ENCODE measurements around the gene TDRD7.

The TDRD7 gene

DNA sequence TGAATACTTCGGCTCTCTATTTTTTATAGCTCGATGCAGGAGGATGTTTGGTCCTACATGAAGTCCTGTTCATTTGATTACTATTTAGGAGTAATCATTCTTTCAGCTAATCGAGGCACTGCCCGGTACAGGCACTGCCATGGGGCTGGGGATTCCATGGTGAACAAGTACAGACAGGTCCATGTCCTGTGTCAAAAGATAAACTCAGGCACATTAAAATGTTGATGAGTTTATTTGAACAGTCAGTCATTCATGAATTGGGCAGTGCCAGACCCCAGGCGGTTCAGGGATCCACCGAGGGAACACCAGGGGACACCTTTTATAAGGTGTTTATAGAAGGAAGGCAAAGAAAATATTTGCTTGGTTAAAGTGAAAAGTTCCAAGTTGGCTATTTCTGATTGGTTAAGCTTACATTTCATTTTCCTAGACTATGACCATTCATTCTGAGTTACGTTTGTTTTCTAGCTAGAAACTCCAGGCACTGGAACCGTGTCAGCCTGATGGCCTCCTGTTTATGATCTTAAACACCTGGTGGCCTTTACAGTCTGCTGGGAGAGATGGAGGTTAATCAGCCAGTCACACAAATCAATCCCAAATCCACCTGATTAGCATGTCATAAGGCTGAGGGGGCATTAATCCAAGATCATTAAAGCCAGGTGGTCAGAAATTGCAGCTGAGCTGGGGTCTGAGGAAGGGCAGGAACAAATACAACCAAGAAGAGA, 47.0 kb upstream of the TDRD7 start:
- no peak overlapping the region for H2AFZ ChIP-seq
- no peaks in the 10 kb centered on the region for H3K79me2 ChIP-seq
- H3K36me3 ChIP-seq (ENCODE audit: control insufficient read depth, insufficient read depth, low read length) = no peaks in the 10 kb centered on the region
- no peak overlapping the region for H3K9ac ChIP-seq
- H3K4me3 ChIP-seq (ENCODE audit: low read depth, low read length) = no peak overlapping the region
- H3K27ac ChIP-seq = no peak overlapping the region
- H3K4me1 ChIP-seq = no peaks in the 10 kb centered on the region
- H3K4me2 ChIP-seq (ENCODE audit: low read length) = no peak overlapping the region
- no peaks in the 10 kb centered on the region for H3K9me3 ChIP-seq (ENCODE audit: control insufficient read depth, low read length)
- no peaks in the 10 kb centered on the region for H3K27me3 ChIP-seq (ENCODE audit: control insufficient read depth, insufficient read depth, low read length)
- TF ChIP-seq, protein P1, sequence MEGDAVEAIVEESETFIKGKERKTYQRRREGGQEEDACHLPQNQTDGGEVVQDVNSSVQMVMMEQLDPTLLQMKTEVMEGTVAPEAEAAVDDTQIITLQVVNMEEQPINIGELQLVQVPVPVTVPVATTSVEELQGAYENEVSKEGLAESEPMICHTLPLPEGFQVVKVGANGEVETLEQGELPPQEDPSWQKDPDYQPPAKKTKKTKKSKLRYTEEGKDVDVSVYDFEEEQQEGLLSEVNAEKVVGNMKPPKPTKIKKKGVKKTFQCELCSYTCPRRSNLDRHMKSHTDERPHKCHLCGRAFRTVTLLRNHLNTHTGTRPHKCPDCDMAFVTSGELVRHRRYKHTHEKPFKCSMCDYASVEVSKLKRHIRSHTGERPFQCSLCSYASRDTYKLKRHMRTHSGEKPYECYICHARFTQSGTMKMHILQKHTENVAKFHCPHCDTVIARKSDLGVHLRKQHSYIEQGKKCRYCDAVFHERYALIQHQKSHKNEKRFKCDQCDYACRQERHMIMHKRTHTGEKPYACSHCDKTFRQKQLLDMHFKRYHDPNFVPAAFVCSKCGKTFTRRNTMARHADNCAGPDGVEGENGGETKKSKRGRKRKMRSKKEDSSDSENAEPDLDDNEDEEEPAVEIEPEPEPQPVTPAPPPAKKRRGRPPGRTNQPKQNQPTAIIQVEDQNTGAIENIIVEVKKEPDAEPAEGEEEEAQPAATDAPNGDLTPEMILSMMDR (IDR thresholded peaks at IDR 0.05) = no peak

DNA sequence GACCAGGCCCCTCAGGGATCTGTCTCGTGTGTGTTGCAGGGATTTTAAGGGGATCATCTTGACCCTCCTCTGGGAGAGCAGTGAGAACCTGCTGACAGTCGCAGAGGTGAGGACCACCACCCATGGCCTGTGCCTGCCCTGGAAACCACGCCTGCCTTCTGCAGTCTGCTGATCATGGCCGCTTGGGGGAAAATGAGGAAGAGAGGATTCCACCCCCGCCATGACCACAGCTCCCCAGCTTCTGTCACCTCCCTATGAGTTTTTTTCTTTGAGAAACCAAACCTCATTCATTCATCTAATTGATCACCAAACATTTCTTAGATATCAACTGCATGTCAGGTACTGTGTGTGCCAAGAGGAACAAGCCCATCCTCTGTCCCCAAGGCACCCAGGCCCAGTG, 46.3 kb upstream of the TDRD7 start:
- H3K79me2 ChIP-seq = no peaks in the 10 kb centered on the region
- no peak overlapping the region for H2AFZ ChIP-seq
- no peaks in the 10 kb centered on the region for H3K36me3 ChIP-seq (ENCODE audit: control insufficient read depth, insufficient read depth, low read length)
- H3K4me2 ChIP-seq (ENCODE audit: low read length) = no peak overlapping the region
- H3K4me1 ChIP-seq = no peaks in the 10 kb centered on the region
- H3K4me3 ChIP-seq (ENCODE audit: low read depth, low read length) = no peak overlapping the region
- no peaks in the 10 kb centered on the region for H3K9me3 ChIP-seq (ENCODE audit: control insufficient read depth, low read length)
- H3K27me3 ChIP-seq (ENCODE audit: control insufficient read depth, insufficient read depth, low read length) = no peaks in the 10 kb centered on the region
- H3K27ac ChIP-seq = no peak overlapping the region
- H3K9ac ChIP-seq = no peak overlapping the region
- TF ChIP-seq, protein P1 (IDR thresholded peaks at IDR 0.05) = no peak

DNA sequence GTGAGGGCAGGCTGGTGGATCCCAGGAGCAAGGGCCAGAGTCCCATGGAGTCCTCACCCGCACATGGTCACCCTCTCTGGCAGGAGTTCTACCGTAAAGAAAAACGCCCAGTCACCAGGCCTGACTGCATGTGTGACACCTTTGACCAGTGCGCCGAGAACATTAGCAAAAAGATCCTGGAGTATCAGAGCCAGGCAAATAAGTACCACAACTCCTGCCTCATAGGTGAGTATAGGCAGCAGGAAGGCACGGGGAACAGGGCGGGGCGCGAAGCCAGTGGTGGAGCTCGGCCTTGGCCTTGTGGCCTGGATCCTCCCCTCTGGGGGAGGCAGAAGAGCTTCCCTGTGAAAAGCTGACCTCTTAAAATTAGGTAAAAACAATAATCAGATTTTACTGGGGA, 45.4 kb upstream of the TDRD7 start:
- Histone ChIP-seq H2AFZ (no peak overlapping the region), H3K9me3 (ENCODE audit: control insufficient read depth, low read length) (no peaks in the 10 kb centered on the region), H3K9ac (no peak overlapping the region), H3K4me1 (no peaks in the 10 kb centered on the region), H3K27ac (no peak overlapping the region), H3K79me2 (no peaks in the 10 kb centered on the region), H3K27me3 (ENCODE audit: control insufficient read depth, insufficient read depth, low read length) (no peaks in the 10 kb centered on the region), H3K4me3 (ENCODE audit: low read depth, low read length) (no peak overlapping the region), H3K36me3 (ENCODE audit: control insufficient read depth, insufficient read depth, low read length) (no peaks in the 10 kb centered on the region), H3K4me2 (ENCODE audit: low read length) (no peak overlapping the region)
- TF ChIP-seq, protein P1 (IDR thresholded peaks at IDR 0.05) = no peak

DNA sequence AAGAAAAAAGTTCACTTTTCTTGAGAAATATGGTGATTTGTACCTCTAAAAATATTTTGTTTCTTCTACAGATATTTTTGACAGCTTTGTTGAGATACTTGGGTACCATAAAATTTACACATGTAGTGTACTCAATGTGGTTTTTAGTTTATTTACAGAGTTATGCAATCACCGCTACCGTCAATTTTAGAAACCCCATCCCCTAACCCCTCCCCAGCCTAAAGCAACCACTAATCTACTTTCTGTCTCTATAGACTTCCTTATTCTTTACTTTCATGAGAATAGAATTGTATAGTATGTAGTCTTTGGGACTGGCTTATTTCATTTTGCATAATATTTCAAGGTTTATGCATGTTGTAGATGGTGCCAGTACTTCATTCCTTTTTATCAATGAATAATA, 45.0 kb upstream of the TDRD7 start:
- Histone ChIP-seq H3K79me2 (no peaks in the 10 kb centered on the region), H3K9me3 (ENCODE audit: control insufficient read depth, low read length) (no peaks in the 10 kb centered on the region), H2AFZ (no peak overlapping the region), H3K9ac (no peak overlapping the region), H3K27ac (no peak overlapping the region), H3K4me3 (ENCODE audit: low read depth, low read length) (no peak overlapping the region), H3K36me3 (ENCODE audit: control insufficient read depth, insufficient read depth, low read length) (no peaks in the 10 kb centered on the region), H3K4me1 (no peaks in the 10 kb centered on the region), H3K27me3 (ENCODE audit: control insufficient read depth, insufficient read depth, low read length) (no peaks in the 10 kb centered on the region), H3K4me2 (ENCODE audit: low read length) (no peak overlapping the region)
- TF ChIP-seq, protein P1 (IDR thresholded peaks at IDR 0.05) = no peak

DNA sequence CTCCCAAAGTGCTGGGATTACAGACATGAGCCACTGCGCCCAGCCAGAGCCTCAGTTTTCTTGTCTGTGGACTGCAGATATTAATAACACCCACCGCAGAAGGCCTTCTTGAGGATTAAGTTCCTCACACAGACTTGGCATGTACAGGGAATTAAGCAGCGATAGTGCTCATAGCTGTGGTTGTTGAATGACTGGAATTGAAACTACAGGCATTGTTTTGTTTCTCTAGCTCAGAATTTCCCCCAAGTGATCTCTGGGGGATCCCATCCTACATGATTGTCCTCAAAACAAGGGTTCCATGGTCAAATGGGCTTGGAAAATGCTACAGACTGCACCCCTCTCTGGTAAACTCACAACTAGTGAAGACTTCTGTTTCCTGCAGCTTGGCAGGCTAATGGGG, 44.2 kb upstream of the TDRD7 start:
- Histone ChIP-seq H3K9ac (no peak overlapping the region), H3K27ac (no peak overlapping the region), H3K9me3 (ENCODE audit: control insufficient read depth, low read length) (no peaks in the 10 kb centered on the region), H3K79me2 (no peaks in the 10 kb centered on the region), H3K4me1 (no peaks in the 10 kb centered on the region), H2AFZ (no peak overlapping the region), H3K27me3 (ENCODE audit: control insufficient read depth, insufficient read depth, low read length) (no peaks in the 10 kb centered on the region), H3K36me3 (ENCODE audit: control insufficient read depth, insufficient read depth, low read length) (no peaks in the 10 kb centered on the region), H3K4me3 (ENCODE audit: low read depth, low read length) (no peak overlapping the region), H3K4me2 (ENCODE audit: low read length) (no peak overlapping the region)
- TF ChIP-seq, protein P1 (IDR thresholded peaks at IDR 0.05) = no peak

Measured in parathyroid adenoma (tissue), 2 donors.